Measurements from ENCODE around the gene BTBD10.

The BTBD10 gene

DNA sequence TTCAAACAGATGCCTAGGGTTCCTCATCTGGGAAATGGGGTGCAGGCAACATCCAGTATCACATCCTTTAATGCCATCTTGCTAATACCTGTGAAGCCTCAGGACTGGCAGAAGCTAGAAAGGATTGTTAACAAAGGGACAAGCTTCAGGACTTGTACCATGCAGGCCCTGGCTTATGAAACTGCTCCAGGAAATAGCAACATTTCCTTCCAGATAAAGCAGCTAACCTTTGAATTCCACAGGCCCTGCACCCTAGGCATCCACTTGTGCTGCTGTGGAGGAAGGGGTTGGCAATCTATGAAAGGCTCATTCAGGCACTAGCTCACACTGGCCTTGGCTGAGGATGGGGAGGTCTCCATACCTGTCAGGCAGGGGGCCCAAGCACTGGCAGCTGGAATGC is 87.2 kb downstream of the BTBD10 start:
- DNase-seq (ENCODE audit: low read depth), result no peak

DNA sequence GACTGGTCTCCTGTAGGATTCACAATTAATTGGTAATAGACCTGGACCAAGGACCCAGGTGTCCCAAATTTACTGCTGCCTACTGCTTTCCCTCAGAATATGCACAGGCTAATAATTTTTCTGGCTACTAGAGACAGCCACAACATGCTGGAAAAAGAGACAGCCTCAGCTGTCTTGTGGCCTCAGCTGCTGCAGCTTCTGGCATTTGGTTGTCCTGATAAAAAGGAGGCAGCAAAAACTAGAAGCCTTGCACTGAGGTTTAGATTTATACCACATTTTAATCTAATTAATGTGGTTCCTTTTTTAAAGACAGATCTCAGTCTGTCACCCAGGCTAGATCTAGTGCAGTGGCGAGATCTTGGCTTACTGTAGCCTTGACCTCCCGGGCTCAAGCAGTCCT is 89.8 kb downstream of the BTBD10 start:
- DNase-seq (ENCODE audit: low read depth), result no peak

- no peak for DNase-seq (ENCODE audit: low read depth)
Observed at GRCh38 chr11:13368041-13368446, 95.0 kb downstream of the BTBD10 start.

GRCh38 chr11:13367115-13367514 is 95.9 kb downstream of the BTBD10 start:
- no peak for DNase-seq (ENCODE audit: low read depth)

- no peak for DNase-seq (ENCODE audit: low read depth)
Observed at GRCh38 chr11:13366266-13367026, 96.6 kb downstream of the BTBD10 start.

DNA sequence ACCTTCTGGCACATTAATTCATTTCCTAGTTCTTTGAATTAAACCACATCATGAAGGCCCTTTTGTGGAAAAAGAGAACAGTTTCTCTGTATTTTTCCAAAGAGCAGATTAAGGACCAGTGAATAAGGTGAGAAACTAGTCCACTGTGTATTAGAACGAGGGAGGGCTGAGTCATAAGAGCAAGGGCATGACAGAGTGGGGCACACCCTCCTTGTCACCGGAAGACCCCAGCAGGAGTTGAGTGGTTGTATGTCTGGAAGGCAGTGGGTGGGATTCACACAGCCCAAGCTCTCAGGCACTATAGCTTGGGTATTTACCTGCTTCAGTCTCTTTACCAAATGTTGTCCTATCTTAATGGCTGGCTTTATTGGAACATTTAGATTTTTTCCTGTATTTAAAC is 98.6 kb downstream of the BTBD10 start:
- DNase-seq (ENCODE audit: low read depth), result no peak

DNA sequence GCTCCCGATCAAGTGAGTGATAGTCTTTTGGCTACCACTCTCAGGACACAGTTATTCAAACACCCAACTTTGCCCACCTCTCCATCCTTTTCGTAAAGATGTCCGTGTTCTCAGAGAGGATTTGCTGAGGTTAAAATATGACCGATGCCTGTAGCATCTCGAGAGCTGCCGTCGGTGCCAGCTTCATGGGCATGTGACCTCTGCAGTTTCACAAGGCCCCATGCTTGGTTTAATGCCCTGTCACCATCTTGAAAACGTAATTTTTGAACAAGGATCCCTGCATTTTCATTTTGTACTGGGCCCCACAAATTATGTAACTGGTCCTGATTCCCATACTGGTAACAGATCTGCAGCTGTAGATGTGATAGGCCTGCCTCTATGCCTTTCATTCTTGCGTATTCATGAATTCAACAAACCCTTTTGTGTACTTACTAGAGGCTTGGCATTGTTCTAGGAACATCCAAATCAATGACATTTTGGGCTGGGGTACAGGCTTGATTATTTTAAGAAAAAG is 100.4 kb downstream of the BTBD10 start:
- no peak for DNase-seq (ENCODE audit: low read depth)

DNA sequence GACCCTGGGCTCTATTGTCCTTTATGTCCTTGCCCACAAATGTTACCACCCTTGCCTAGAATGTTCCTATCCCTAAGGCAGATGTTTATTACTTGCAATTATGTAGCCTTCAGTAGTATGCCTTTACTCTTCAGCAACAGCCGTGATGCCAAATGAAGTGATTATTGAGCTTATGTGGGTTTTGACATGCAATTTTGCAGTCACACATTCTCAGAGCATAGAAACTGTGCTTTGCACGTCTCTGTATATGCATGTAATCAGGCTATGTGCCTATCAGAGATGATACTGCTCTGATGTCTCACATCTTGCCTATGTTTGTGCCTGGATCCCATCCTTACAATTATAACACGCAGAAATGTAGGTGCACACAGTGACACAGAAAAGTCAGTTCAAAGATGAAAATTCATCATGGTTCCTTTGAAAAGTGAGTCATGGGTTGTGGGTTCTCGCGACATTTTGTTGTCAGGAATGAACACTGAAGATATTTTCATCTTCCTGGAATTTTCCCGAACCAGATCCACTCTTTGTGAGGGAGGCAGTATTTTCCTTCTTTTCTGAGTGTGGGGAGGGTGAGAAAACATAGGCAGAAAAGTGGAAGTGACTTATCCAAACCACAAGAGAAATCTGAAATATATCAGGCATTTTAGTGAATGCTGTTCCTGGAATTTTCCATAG is 104.3 kb downstream of the BTBD10 start:
- DNase-seq (ENCODE audit: low read depth), result no peak

DNA sequence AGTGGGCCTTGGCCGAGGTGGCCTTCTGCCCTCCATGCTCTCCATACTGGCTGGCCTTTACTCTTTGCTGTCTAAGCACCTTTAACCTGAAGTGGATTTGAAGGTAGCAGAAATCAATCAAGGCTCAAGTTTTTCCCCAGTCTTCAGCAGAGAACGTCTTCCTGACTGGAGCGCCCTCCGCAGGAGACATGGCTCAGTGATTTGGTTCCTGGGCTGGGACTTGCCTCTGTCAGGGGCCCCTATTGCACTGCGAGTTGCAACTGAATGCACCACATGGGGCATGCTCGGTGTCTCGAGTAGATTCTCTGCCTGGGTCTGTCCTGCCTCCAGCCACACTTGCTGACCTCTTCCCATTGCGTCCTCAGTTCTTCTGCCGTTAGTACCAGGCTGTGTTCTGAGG is 105.8 kb downstream of the BTBD10 start:
- no peak for DNase-seq (ENCODE audit: low read depth)

DNA sequence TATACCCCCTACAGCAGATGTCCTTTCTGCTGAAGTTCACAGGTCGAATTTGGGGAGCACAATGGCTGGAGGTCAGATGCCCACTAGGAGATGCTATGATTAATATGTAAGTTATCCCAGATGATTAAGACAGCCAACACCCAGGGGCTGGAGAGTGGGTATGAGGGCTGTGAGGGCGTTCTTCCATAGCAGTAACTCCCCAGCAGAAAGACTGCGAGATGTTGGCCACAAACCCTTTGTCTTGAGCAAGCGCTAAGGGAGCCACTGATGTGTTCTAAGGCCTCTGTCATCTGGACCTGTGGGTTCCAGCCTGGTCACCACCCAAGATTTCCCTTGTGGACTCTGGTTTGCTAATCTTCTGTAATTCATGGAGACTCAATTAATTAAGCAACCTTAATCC is 107.8 kb downstream of the BTBD10 start:
- DNase-seq (ENCODE audit: low read depth), result no peak

DNA sequence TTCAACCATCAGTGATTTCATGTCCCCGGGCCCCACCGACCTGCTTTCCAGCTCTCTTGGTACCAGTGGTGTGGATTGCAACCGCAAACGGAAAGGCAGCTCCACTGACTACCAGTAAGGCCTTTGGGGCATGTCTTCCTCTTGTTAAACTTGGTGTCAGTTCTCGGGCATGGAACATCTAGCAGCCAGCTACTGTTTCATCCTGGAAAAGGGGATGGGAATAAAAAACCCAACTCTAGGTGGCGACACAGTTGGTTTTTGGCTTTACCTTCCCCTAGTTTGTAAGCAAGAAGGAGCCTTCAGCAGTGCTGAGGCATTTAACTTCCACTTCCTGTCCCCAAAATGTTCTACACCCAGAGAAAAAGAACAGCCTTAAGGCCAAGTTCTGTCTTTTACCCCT is 108.7 kb downstream of the BTBD10 start:
- no peak for DNase-seq (ENCODE audit: low read depth)

DNA sequence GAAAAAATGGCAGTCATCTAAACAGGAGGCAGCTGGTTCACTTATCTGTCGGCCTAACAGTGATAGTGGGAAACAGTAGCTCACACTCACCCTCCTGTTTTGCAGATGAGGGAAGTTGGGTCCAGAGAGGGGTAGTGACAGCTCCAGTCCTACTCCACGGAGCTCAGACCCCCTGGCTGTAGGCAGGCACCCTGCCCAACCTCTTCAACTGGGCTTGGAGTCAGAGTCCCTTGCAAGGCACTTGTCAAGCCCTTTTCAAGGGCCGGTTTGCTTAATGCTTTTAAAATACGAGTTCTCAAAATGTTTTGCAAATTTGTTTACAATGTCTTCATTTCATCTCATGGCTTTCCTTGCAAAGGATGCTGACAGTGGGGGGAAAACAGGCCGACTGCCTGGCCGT is 110.3 kb downstream of the BTBD10 start:
- DNase-seq (ENCODE audit: low read depth), result no peak

GRCh38 chr11:13349581-13349980 is 113.4 kb downstream of the BTBD10 start:
- no peak for DNase-seq (ENCODE audit: low read depth)

GRCh38 chr11:13349046-13349445 is 114.0 kb downstream of the BTBD10 start:
- no peak for DNase-seq (ENCODE audit: low read depth)

GRCh38 chr11:13348305-13348704 is 114.7 kb downstream of the BTBD10 start:
- DNase-seq (ENCODE audit: low read depth), result no peak

- no peak for DNase-seq (ENCODE audit: low read depth)
Observed at GRCh38 chr11:13347901-13348300, 115.1 kb downstream of the BTBD10 start.

GRCh38 chr11:13346470-13346869 is 116.6 kb downstream of the BTBD10 start:
- DNase-seq (ENCODE audit: low read depth), result no peak

DNA sequence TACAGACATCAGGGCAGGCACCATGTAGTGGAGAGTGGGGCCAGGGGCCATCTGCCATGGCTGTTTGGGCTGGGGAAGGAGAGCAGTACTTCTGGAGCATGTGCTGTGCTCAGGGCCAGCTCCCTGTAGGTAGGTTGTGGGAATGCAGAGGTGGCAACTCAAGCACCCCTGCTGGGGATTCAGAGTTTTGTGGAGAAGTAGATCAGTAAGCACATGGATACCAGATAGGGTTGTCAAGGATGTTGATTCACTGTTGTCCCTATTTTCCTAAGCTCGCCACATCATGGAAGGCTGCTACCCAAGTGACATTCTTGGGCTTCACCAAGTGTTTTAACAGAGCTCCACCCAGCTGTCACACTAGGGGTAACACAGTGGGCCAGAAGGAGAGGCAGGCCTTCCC is 118.2 kb downstream of the BTBD10 start:
- no peak for DNase-seq (ENCODE audit: low read depth)

DNA sequence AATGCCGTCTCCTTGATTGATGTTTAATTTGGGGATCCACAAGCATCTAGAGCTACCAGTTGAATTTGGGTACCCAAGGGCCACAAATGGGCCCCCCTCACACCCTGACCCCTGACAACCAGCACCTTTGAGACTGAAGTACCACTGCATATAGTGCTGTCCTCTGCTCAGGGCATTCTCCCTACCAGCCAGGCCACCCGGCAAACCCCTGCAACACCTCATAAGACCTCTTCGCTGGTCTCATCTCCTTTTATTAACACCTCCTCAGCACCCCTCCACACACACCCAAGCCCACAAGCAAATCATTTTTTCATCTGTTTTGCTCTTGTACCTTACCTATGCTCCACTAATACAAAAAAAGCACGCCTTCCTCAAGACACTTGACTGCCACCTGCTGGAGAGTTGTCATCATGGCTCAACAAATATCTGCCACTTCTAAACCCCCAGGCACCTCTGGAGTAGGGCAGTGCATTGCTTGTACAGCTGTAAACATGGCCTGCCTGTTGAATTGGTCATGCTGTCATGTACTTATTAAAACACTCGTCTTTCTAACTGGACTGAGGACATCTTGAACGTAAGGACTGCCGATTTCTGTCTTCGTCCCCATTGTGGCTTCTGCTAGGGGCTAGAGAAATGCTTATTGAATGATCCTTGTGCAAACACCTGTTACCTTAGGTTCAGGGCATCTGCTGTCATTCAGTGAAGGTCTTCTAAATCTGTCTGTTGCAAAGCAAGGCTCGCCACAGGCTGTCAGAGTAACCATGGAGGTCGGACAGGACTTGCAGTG is 118.9 kb downstream of the BTBD10 start:
- DNase-seq (ENCODE audit: low read depth), result peak; percentile 62

DNA sequence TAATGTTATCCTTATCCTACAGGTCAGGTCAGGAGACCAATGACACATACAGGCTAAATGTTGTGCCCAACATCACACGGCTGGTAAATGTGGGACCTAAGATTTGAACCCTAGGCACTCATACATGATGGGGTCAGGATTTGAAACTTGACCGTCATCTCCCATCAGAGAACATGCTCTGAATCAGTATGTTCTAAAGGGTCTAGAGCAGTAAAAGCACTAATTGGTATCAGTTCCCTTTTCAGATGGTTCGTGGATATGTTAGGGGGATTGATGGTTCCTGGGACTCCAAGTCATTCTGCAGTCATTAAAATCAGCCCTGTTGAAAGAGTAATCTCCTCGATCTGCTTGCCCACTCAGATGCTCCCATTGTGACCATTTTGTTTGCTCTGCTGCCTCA is 120.0 kb downstream of the BTBD10 start:
- DNase-seq (ENCODE audit: low read depth), result no peak

- DNase-seq (ENCODE audit: low read depth), result no peak
Observed at GRCh38 chr11:13341026-13341425, 122.0 kb downstream of the BTBD10 start.

DNA sequence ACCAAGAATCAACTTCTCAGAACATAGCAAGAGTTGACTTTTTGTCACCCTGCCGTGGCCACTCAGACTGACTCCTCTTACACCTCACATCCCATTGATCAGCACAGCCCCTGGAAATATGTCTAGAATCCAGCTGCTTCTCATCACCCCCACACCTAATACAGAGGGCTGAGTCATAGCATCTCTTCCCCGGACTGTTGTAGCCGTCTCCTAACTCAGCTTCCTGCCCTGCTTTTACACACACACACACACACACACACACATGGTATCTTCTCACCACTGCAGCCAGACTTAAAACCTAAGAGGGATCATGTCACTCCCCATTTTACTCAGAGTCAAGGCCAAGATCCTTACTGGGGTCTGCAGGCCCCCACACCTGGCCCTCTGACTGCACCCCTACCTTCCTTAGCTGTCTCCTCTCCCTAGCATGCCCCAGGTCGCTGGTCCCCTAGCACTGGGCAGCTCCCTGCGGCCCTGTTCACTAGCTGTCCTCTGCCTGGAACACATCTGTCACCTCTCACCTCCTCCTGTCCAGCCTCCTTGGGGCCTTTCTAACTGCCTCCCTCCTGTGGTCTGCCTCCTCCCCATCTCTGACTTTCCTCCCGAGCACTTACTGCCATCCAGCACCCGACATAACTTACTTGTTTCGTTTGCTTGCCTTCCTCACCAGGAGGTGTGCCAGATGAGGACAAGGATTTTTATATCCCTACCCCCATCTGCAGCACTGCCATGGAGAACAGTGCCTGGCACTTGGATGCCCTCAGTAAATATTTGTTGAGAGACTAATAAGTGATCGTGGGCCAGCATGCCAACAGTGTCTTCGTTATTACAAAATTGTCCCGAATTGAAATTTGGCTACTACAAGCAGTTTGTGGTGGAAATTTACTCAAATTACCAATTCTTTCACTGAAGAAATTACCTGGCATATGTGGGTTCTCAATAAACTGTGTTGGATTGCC is 123.5 kb downstream of the BTBD10 start:
- peak; percentile 86 for DNase-seq (ENCODE audit: low read depth)
